Mesendoderm (in vitro differentiated cells): ENCODE data around the gene SPIN3. TPM values are rescaled to one million over a fixed set of nuclear protein-coding genes. Genes with fewer than 3 reads are reported as not detected.
"Not testable (repeated sequence)": the region's sequence is repeated elsewhere in the genome, so short reads cannot be mapped to it uniquely, and the experiment has no call there.

ENCODE experiments used
- DNase-seq: peaks from one replicate; pipeline ENCODE4 v3.0.0; 2013
- H2AK5ac ChIP-seq: 2 replicates; pipeline ENCODE4 v1.6.1; 2013; ENCODE audit warnings: low read length, inconsistent platforms
- H2BK120ac ChIP-seq: 2 replicates; pipeline ENCODE4 v1.6.1; 2013; ENCODE audit warnings: low read depth, mild to moderate bottlenecking, low read length, moderate library complexity, mixed read lengths
- H2BK15ac ChIP-seq: replicated peaks from 2 replicates; pipeline ENCODE4 v1.6.1; 2013; ENCODE audit warnings: low read depth, mild to moderate bottlenecking, moderate library complexity
- H2BK5ac ChIP-seq: 2 replicates; pipeline ENCODE4 v1.6.1; 2013; ENCODE audit warnings: low read length, inconsistent platforms
- H3K18ac ChIP-seq: 2 replicates; pipeline ENCODE4 v1.6.1; 2013; ENCODE audit warnings: mild to moderate bottlenecking, low read length, mixed read lengths
- H3K23ac ChIP-seq: one replicate; pipeline ENCODE4 v1.6.1; 2013; ENCODE audit warnings: low read length
- H3K27ac ChIP-seq: 2 replicates; pipeline ENCODE4 v1.5.1; 2013; ENCODE audit warnings: low read depth, mild to moderate bottlenecking, inconsistent platforms, low read length, moderate library complexity
- H3K27me3 ChIP-seq: 2 replicates; pipeline ENCODE4 v1.6.1; 2013; ENCODE audit warnings: low read length, control low read depth, mild to moderate bottlenecking, inconsistent platforms; ENCODE audit not compliant: insufficient read depth, poor library complexity
- H3K36me3 ChIP-seq: 2 replicates; pipeline ENCODE4 v1.6.1; 2013; ENCODE audit warnings: low read length, inconsistent platforms; ENCODE audit not compliant: control insufficient read depth, insufficient read depth
- H3K4ac ChIP-seq: one replicate; pipeline ENCODE4 v1.6.1; 2013; ENCODE audit warnings: low read depth, mild to moderate bottlenecking, low read length, moderate library complexity
- H3K4me1 ChIP-seq: 2 replicates; pipeline ENCODE4 v1.6.1; 2013; ENCODE audit warnings: low read depth, low read length, inconsistent platforms; ENCODE audit not compliant: control insufficient read depth
- H3K4me2 ChIP-seq: 2 replicates; pipeline ENCODE4 v1.6.1; 2013; ENCODE audit warnings: low read length
- H3K4me3 ChIP-seq: 2 replicates; pipeline ENCODE4 v1.5.1; 2013; ENCODE audit warnings: mild to moderate bottlenecking, low read length
- H3K56ac ChIP-seq: one replicate; pipeline ENCODE4 v1.6.1; 2013; ENCODE audit warnings: low read length
- H3K79me1 ChIP-seq: 2 replicates; pipeline ENCODE4 v1.6.1; 2013; ENCODE audit warnings: low read length, inconsistent platforms
- H3K79me2 ChIP-seq: 2 replicates; pipeline ENCODE4 v1.6.1; 2013; ENCODE audit warnings: mild to moderate bottlenecking, low read length; ENCODE audit not compliant: control insufficient read depth, insufficient read depth
- H3K9ac ChIP-seq: 2 replicates; pipeline ENCODE4 v1.6.1; 2013; ENCODE audit warnings: low read length, inconsistent platforms
- H4K5ac ChIP-seq: one replicate; pipeline ENCODE4 v1.6.1; 2013; ENCODE audit warnings: low read length
- H4K8ac ChIP-seq: one replicate; pipeline ENCODE4 v1.6.1; 2013; ENCODE audit warnings: low read depth, mild to moderate bottlenecking, control low read depth, low read length, moderate library complexity
- WGBS: extraction: QIAGEN DNeasy Blood & Tissue Kit; methylation state at CpG from one replicate; pipeline ENCODE4 v1.1.7; 2013; ENCODE audit warnings: low lambda C conversion rate, missing lambda C conversion rate; ENCODE audit not compliant: insufficient coverage; ENCODE audit errors: extremely low coverage; 5-methylcytosine and 5-hydroxymethylcytosine counted together
- polyA plus RNA-seq, 2 experiments: library from polyadenylated mRNA; stranded (reverse); fragments of 200-250 nt; gene quantifications; one replicate each; pipeline ENCODE4 v1.2.3, GENCODE V29; 2013

SPIN3 gene
- polyA plus RNA-seq (2013, experiment 1 of 2) = 5.4 TPM
- 5.6 TPM for polyA plus RNA-seq (2013, experiment 2 of 2)

- H3K23ac ChIP-seq = peak within 1 kb of the TSS; percentile 80
- H2BK120ac ChIP-seq = no peak within 1 kb of the TSS
- no CpG with 5 or more reads among the region's 39 CpGs for WGBS
- no peaks in the 10 kb centered on the region for H3K36me3 ChIP-seq
- H3K4me3 ChIP-seq = peak within 1 kb of the TSS; percentile 77
- H3K79me1 ChIP-seq = no peaks in the 10 kb centered on the region
- H3K79me2 ChIP-seq = no peaks in the 10 kb centered on the region
- DNase-seq = peak; percentile 97
- H3K56ac ChIP-seq = peak within 1 kb of the TSS; percentile 92
- H3K27me3 ChIP-seq = no peaks in the 10 kb centered on the region
- H3K27ac ChIP-seq = peak within 1 kb of the TSS; percentile 33
- H2BK5ac ChIP-seq = no peak within 1 kb of the TSS
- no peaks in the 10 kb centered on the region for H3K4me1 ChIP-seq
- peak within 1 kb of the TSS; percentile 52 for H3K4ac ChIP-seq
- H2AK5ac ChIP-seq = no peak within 1 kb of the TSS
- no peak within 1 kb of the TSS for H4K5ac ChIP-seq
- H3K18ac ChIP-seq = peak within 1 kb of the TSS; percentile 61
- H4K8ac ChIP-seq = no peak within 1 kb of the TSS
- peak within 1 kb of the TSS; percentile 12 for H3K4me2 ChIP-seq
- no peak within 1 kb of the TSS for H2BK15ac ChIP-seq
- peak within 1 kb of the TSS; percentile 89 for H3K9ac ChIP-seq
Observed at GRCh38 chrX:56995271-56995994, at the start of gene SPIN3. SPIN3 (minus strand) TSS chrX:56995541; CDS start chrX:56994947, 594 bp downstream.

- H2BK5ac ChIP-seq = no peak overlapping the region
- no peak overlapping the region for H3K27ac ChIP-seq
- H3K4me3 ChIP-seq = no peak overlapping the region
- no peak overlapping the region for H2AK5ac ChIP-seq
- H3K79me1 ChIP-seq = no peaks in the 10 kb centered on the region
- H2BK15ac ChIP-seq = no peak overlapping the region
- H3K4me1 ChIP-seq = no peaks in the 10 kb centered on the region
- H3K23ac ChIP-seq = no peak overlapping the region
- DNase-seq = no peak
- no peaks in the 10 kb centered on the region for H3K79me2 ChIP-seq
- no peak overlapping the region for H4K5ac ChIP-seq
- no peak overlapping the region for H3K4ac ChIP-seq
- H3K36me3 ChIP-seq = no peaks in the 10 kb centered on the region
- no peak overlapping the region for H4K8ac ChIP-seq
- H3K9ac ChIP-seq = no peak overlapping the region
- H2BK120ac ChIP-seq = no peak overlapping the region
- H3K27me3 ChIP-seq = no peaks in the 10 kb centered on the region
- H3K4me2 ChIP-seq = no peak overlapping the region
- no peak overlapping the region for H3K56ac ChIP-seq
- no peak overlapping the region for H3K18ac ChIP-seq
- no CpG with 5 or more reads among the region's 3 CpGs for WGBS
Observed at GRCh38 chrX:57044245-57044644, 48.9 kb upstream of the SPIN3 start.

- H3K23ac ChIP-seq, H3K9ac ChIP-seq, DNase-seq, H2BK5ac ChIP-seq, H3K36me3 ChIP-seq, H3K27ac ChIP-seq, H3K79me1 ChIP-seq, H2BK120ac ChIP-seq, H3K4me1 ChIP-seq, H2AK5ac ChIP-seq, H4K5ac ChIP-seq, H3K4me2 ChIP-seq, H3K18ac ChIP-seq, H4K8ac ChIP-seq, H3K4me3 ChIP-seq, H3K27me3 ChIP-seq, H3K4ac ChIP-seq, H3K56ac ChIP-seq, H2BK15ac ChIP-seq, H3K79me2 ChIP-seq: not testable (repeated sequence)
- WGBS = no CpG with 5 or more reads among the region's 7 CpGs
Observed at GRCh38 chrX:57037265-57037664, 41.9 kb upstream of the SPIN3 start.

GRCh38 chrX:56994375-56995270 lies 718 bp downstream of the SPIN3 start:
- peak overlapping the region; percentile 80 for H3K23ac ChIP-seq

GRCh38 chrX:56987741-56988140 lies 7.6 kb downstream of the SPIN3 start:
- Histone ChIP-seq H3K4me1 (no peaks in the 10 kb centered on the region), H2BK5ac (no peak overlapping the region), H2BK15ac (no peak overlapping the region), H3K4ac (no peak overlapping the region), H2AK5ac (no peak overlapping the region), H3K56ac (no peak overlapping the region), H3K36me3 (no peaks in the 10 kb centered on the region), H3K27ac (no peak overlapping the region), H3K18ac (no peak overlapping the region), H3K9ac (no peak overlapping the region), H3K79me1 (no peaks in the 10 kb centered on the region), H3K4me3 (no peak overlapping the region), H3K4me2 (no peak overlapping the region), H3K27me3 (no peaks in the 10 kb centered on the region), H3K23ac (no peak overlapping the region), H3K79me2 (no peaks in the 10 kb centered on the region), H4K5ac (no peak overlapping the region), H2BK120ac (no peak overlapping the region), H4K8ac (no peak overlapping the region)
- no CpG with 5 or more reads among the region's 1 CpG for WGBS
- no peak for DNase-seq

More at GRCh38 chrX:56994375-56995270, 718 bp downstream of the SPIN3 start:
- Histone ChIP-seq H4K8ac (no peak overlapping the region), H2BK120ac (no peak overlapping the region), H3K9ac (peak overlapping the region; percentile 89), H3K27ac (no peak overlapping the region), H3K56ac (peak overlapping the region; percentile 92), H3K4me2 (peak overlapping the region; percentile 12), H3K79me1 (no peaks in the 10 kb centered on the region), H3K27me3 (no peaks in the 10 kb centered on the region), H2BK15ac (no peak overlapping the region), H3K36me3 (no peaks in the 10 kb centered on the region), H3K4ac (peak overlapping the region; percentile 52), H2AK5ac (no peak overlapping the region), H3K4me1 (no peaks in the 10 kb centered on the region), H3K79me2 (no peaks in the 10 kb centered on the region), H2BK5ac (no peak overlapping the region), H4K5ac (no peak overlapping the region), H3K4me3 (peak overlapping the region; percentile 77), H3K18ac (peak overlapping the region; percentile 61)
- no CpG with 5 or more reads among the region's 26 CpGs for WGBS
- no peak for DNase-seq
